HFF-Myc (cell line): ENCODE data around the gene HERPUD1.

ENCODE experiments used
- DNase-seq: peaks from one replicate; pipeline ENCODE4 v3.0.0-alpha.2; 2011; ENCODE audit warnings: low read depth; ENCODE audit errors: extremely low read depth
- H3K4me3 ChIP-seq: replicated peaks from 2 replicates; pipeline ENCODE4 v1.5.1; 2011; ENCODE audit warnings: low read depth, mild to moderate bottlenecking, control low read depth, low read length
- CTCF ChIP-seq: IDR thresholded peaks from 2 replicates; pipeline ENCODE4 v1.5.1; 2012; ENCODE audit warnings: mild to moderate bottlenecking, low read depth, low read length, control low read depth; ENCODE audit errors: missing control alignments

The HERPUD1 gene

GRCh38 chr16:56943761-56944375 lies 11.9 kb downstream of the HERPUD1 start:
- no peak for DNase-seq
- no peak overlapping the region for H3K4me3 ChIP-seq
- no peak for TF ChIP-seq CTCF

- H3K4me3 ChIP-seq: no peak overlapping the region
- DNase-seq: no peak
- TF ChIP-seq CTCF: no peak
These were observed 13.3 kb downstream of the HERPUD1 start for GRCh38 chr16:56944954-56945839.

GRCh38 chr16:56945847-56946527 lies 14.0 kb downstream of the HERPUD1 start:
- no peak overlapping the region for H3K4me3 ChIP-seq
- DNase-seq: no peak
- no peak for TF ChIP-seq CTCF

- TF ChIP-seq CTCF: no peak
- H3K4me3 ChIP-seq: no peak overlapping the region
- DNase-seq: no peak
These were observed 15.0 kb downstream of the HERPUD1 start for GRCh38 chr16:56946767-56947603.

- no peak for DNase-seq
These were observed 15.7 kb downstream of the HERPUD1 start for GRCh38 chr16:56947604-56947995.

More at GRCh38 chr16:56947604-56947995, 15.7 kb downstream of the HERPUD1 start:
- H3K4me3 ChIP-seq: no peak overlapping the region
- no peak for TF ChIP-seq CTCF
